Activated CD4-positive, alpha-beta T cell treated with anti-CD3 and anti-CD28 coated beads, Interleukin-2, amount 50 U/mL, for 48 hours (primary cell): ENCODE data around the gene PPP1R1A.

Source experiments
- DNase-seq, 2 experiments: peaks; one replicate each; pipeline ENCODE4 v3.0.0-alpha.2; 2020

The PPP1R1A gene

DNA sequence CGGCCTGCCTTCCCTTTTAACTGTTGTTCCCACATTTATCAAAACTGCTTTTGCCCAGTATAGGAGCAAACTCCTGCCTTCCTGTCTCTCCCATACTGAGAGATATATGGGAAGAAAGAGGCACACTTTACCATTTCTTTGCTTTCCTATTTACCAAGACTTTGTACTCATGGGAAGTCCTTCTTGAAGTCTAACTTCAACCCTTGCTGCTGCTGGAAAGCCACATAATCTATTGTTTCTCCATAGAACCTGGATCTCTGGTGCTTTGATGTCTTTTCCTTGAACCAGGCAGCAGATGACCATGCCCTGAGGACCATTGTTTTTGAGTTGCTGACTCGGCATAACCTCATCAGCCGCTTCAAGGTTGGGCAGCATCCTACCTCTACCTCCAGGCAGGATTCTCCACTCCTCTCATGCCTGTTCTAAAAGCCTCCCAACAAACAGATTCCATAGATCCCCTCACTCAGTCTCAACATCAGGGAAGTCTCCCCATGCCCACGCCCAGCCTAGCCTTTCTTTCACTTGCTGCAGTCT lies 18.4 kb downstream of the PPP1R1A start:
- DNase-seq: no peak

DNA sequence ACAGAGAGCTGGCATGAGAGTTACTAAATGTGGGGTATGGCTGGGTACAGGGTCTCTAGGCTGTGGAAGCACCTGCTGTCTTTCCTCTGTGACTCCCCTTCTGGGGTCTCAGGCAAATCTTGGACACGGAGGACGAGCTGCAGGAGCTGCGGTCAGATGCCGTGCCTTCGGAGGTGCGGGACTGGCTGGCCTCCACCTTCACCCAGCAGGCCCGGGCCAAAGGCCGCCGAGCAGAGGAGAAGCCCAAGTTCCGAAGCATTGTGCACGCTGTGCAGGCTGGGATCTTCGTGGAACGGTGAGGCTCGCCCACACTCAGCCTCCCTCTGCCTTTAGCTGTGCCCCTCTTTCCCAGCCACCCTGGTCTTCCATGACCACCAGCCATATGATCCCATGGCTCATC lies 19.4 kb downstream of the PPP1R1A start:
- DNase-seq: no peak

DNA sequence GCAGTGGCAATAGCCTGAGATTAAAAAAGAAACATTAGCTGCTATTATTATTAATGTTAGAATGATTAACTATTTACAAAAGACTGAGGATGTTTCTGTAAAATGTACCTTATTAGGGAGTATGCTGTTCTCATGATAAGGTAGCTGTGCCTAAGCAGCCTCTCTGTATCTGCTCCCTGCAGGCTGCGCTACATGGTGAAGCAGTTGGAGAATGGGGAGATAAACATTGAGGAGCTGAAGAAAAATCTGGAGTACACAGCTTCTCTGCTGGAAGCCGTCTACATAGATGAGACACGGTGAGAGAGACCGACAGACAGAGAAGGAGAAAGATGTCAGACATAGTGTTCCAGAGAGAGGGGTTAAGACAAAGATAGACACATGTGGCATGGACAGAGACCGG lies 21.7 kb downstream of the PPP1R1A start:
- no peak for DNase-seq

DNA sequence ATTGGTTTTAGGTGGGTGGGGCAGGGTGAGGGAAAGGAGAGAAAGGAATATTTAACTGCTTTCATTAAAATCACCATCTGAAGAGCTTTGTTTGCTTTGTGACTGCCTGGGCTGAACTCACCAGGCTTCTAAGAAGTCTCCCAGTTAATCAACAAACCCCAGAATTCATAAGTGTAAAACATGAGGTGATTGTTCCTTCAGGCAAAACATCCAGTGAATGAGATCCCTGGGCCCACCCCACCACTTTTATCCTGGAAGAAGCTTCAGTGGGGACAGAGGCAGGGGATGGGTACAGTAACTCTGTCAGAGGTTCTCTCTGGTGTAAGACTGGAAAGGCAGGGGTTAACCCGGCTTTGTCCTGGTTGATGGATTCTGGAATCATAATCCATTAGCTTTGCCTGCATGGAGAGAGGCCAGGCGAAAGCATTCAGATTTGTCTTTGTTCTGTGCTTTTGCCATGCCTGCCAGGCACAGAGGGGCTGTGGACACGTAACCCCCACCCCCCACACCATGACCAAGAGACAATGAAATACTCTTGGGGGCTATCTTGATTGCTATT lies 22.4 kb downstream of the PPP1R1A start:
- DNase-seq: no peak

DNA sequence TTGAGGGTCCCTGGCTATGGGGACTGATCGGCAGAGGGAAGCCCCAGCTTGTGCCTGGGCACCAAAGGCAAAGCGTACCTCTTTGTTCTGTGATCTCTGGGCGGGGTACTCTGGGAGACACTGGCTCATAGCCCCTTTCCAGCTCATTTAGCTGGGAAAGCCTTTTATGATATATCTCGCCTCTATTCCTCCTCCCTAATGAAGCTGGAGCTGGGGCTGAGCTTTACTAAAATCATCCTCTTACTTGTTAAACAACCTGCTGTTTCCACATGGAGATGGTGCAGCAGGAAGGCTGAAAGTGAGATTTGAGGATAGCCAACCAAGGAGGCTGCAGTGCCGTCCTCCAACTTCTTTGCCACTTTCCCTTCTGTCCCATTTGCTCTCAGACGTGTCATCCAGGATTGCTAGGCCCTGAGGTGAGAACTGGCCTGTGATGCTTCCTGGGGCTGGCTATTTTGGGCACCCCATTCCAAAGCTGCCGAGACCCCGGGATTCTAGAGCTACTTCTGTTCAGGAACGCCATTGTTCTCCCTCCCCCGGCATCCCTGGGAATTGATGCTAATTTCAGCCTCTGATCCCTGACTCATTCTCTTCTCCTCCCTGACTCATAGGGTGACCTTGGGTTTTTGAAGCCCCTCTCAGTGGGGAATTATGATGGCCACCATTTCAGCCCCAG lies 23.0 kb downstream of the PPP1R1A start:
- no peak for DNase-seq

DNA sequence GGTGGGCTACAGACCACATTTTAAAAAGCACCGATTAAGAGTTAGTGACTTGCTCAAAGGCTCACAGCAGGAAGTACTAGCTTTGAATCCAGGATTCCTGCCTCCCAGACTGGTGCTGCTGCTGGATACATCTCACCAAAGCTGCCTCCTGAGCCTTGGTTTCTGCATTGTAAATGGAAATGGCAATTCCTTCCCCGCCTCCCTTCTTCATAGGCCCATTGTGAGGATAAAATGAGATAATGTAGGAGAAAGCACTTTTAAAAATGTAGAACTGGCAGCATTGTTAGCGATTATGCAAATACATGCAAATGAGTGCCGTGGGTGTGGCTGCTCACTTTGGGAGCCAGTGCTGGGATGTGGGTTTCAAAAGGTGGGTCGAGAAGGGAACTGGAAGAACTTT lies 23.7 kb downstream of the PPP1R1A start:
- DNase-seq: no peak

DNA sequence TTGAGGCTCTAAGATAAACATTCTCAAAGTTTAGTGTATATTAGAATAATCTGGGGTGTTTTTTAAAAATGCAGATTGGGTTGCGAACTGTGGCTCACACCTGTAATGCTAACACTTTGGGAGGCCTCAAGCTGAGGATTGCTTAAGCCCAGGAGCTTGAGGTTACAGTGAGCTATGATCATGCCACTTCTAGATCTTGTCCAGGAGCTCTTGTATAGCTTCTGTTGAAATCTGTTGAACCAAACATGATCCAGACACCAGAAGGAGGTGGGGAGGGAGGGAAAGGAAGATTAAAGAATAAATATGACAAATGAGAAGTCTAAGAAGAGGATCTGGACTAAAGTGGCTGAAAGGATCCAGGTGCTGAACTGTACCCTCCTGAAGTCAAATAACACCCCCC lies 24.7 kb downstream of the PPP1R1A start:
- no peak for DNase-seq

DNA sequence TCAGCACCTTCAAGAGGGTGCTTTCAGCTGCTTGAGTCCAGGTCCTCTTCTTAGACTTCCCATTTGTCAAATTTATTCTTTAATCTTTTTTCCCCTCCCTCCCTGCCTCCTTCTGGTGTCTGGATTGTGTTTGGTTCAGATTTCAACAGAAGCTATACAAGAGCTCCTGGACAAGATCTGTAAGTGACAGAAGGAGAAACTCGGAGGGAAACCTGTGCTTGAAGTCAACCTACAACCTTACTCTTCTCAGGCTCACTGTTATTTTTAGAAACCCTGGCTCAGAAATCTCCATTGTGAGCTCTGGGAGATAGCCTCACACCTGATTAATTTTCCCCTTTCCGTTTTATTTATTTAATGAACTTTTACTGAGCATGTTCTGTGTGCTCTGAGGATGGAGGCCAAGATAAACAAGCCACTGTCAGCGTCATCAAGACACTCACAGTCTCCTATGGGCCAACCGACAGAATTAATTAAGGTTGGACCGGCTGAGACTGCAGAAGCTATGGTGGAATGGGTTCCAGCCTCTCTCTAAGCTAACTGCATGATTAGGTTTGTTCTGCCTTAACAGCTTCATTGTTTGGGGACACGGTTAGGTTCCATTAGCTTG lies 25.6 kb downstream of the PPP1R1A start:
- no peak for DNase-seq

DNA sequence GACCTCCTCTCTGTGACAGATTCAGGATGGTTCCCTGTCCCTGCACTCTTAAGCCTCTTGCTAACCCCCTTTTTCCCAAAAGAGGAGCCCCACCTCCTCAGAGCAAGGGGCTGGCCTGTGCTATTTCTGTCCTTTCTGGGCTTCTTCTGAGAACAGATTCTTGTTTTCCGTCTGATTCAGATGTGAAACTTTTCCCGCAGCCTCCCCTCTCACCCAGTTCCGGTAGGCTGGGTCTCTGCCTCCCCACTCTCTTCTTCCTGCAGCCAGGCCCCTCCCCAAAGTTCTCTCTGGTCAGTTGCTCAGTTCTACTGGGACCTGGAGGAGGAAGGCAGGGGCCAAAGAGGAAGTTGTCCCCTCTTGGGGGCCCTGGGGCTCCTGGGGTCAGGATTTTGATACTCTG lies 27.3 kb downstream of the PPP1R1A start:
- peak; percentile 41 to 51 for DNase-seq

DNA sequence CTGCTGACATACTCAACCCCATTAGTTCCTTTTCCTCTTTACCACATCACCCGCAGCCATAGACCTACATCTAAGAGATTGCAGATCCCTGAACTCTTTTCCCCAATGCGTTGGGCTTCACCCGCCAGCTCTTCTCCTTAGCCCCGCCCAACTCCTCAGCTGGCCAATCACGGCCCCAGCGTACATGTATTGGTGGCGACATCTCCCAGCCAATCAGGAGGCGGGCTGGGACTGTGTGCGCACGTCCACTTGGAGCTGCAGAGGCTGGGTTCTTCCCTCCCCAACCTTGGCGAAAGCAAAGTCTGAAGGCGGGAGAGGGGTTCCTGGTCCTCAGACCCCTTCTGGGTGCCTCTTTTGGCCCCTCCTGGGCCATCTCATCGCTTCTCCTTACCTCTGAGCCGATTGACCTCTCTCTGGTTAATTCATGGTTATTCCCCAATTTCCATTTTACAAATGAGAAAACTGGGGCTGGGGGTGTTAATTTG lies 28.0 kb downstream of the PPP1R1A start:
- DNase-seq: peak; percentile 84 to 88

DNA sequence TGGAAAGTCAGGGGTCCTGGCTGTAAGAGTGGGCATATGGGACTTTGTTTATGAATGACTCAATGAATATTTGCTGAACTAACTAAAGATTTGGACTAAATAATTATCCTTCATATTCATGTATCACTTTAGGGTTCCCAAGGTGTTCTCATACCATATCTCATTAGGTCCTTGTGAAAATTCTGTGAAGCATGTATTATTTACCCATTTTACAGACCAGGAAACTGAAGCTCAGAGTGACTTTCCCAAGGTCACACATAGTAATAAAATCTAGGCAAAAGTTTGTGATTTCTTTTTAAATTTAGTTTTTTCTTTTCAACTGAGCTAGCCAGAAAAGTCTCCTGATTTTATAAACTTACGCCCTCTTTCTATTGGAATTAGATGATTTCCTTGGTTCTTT lies 29.7 kb downstream of the PPP1R1A start:
- DNase-seq: no peak

DNA sequence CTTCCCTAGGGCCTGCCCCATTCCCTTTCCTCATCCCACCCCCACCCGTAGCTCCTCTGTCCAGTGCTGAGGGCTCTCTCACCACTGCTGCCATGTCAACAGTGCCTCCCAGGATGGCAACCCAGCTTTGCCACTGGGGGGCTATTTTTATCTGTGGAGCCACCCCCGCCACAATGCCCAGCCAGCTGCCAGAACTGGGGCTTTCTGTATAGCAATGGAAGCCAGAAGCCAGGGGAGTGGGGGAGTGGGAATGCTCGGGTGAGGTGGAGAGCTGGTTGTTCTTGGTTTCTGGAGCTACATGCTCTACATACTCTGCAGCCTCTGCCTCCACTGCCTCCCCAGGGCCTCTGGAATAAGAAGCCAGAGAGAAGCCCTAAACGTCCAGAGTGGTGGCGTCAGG lies 30.1 kb downstream of the PPP1R1A start:
- DNase-seq: no peak

DNA sequence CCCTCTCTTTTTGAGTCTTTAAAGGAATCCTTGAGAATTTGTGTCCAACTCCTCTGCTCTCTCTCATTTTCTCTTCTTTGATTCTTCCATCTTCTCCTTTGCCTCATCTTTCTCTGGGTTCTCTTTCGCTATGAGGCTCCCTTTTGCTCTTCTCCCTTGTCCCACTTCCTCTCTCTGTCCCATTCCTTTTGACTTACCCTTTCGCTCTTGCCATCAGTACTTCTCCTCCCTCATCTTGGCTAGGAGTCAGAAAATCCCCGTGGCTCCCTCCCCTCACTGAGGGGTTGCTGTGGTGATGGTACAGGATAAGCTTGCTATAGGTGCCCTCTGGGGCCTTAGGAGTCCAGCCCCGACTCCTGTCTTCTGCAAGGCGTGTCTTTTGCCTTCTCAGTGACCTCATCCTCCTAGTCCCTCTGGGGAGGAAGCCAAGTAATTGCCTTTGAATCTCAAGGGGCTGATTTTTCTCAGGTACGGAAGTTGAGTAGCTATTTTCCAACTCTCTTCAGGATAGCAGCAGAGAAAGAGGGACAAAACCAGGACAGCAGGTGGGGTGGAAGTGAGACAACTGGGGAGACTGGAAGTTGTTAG lies 32.7 kb downstream of the PPP1R1A start:
- DNase-seq: no peak

DNA sequence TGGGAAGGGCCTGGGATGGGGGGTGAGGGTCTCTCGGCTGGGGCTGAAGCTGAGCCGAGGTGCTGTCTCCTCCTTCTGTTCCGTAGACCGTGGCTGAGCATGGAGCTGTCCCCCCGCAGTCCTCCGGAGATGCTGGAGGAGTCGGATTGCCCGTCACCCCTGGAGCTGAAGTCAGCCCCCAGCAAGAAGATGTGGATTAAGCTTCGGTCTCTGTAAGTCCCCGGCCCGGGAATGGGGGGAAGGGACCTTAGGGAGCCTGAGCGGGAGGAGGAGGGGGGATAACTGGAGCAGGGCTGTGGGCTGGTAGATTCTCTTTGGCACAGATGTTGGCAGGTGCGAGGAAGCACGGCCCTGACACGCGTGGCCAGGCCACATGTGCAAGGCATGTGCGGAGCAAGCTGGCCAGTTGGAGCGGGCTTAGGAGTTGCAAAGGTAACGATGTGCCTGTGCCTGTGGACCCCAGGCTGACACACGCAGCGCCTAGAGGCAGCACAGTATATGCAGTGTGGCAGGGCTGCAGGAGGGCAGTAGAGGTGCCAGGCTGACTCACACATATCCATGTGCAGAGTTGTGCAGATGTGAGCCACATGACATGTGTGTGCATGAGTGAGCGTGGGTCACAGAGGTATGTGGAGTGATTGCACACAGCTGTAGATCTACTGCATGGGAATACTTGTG lies 38.5 kb downstream of the PPP1R1A start:
- DNase-seq: peak; percentile 24 to 46

DNA sequence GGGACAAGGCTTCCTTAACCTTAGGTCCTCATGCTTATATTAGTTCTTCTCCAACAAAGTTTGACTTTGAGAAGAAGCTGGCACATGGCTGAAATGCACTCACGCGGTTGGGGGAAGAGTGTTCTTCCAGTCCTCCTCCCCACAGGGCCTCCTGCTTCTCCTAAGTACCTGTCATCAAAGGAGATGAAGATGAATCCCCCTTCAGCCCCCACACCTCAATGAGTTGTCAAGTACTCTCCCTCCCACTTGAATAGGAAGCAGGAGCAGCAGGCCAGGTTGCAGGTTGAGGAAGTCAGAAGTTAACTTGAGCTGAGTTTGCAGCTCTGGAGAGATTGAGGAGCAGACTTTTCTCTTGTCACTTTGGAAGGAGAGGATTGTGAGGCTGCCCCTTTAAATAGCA lies 41.9 kb downstream of the PPP1R1A start:
- no peak for DNase-seq

DNA sequence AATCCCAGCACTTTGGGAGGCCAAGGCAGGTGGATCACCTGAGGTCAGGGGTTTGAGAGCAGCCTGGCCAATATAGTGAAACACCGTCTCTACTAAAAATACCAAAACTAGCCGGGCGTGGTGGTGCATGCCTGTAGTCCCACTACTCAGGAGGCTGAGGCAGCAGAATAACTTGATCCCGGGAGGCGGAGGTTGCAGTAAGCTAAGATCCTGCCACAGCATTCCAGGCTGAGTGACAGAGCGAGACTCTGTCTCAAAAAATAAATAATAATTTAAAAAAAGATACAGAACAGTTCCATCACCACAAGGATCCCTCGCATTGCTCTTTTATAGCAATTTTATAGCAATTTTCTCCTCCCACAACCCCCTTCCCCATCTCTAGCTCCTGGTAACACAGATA lies 43.7 kb downstream of the PPP1R1A start:
- no peak for DNase-seq

DNA sequence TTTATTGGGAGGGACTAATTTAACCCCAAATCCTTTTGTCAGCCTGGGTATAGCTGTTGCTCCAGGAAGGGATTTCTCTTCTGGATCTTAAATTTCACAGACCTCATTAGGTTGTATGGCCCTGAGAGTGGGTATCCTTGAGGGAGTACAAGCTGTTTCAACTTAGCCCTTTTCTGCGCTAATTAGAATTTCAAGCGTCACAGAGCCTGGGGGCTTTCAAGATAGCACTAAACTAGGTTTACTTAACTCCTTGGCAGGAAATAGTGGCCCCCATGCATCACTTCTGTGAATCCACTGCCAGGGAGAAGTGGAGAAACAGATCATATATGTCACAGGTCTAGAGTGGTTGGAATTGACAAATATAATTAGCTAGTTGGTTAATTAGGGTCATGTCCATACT lies 44.9 kb downstream of the PPP1R1A start:
- no peak for DNase-seq

DNA sequence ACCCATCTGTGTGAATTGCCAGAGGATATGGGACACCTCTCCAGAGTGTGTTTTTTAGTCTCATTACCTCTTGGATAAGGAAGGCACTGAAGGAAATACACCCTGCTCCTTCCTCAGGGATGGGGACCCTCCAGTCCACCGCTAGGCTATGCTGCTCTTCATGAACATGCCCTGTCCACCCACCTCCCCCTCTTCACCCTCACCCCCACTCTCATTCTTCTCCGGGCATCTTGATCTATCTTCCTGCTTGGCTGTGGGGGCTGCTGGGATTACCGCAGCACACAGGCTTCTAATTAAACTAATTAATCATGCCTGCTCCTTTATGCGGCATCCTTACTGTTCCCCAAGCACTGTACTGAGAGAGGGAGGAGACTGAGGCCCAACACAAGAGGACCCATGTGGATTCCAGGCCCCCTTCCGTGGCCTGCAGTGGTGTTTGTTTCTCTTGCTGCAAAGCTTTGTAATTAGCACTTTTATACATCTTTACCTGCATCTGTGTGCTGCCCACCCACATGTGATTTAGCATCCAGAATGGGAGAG lies 46.6 kb downstream of the PPP1R1A start:
- no peak for DNase-seq

DNA sequence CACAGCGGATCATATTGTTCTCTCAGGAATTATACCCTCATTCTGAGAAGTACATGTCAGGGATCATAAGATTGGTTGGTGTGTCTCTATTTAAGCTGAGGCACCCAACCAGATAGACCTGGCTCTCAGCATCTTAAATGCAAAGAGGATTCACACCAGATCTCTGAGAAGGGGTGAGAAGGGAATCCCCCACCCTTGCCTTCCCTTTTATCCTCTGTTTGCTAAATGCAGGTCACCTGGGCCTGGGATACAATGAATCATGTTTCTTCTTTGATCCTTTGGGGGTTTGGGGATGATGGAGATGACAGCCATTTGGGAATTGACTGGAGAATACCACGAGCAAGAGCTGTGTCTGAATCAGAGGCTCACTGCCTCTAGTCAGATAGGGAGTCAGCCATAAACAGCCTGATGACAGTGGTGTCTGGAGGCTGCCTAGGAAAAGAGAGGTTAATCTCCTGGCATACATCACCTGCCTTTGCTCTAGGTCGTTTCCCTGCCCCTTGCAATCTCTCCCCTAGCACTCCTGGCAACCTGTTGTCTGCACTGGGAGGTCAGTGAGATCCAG lies 50.2 kb downstream of the PPP1R1A start:
- no peak for DNase-seq

DNA sequence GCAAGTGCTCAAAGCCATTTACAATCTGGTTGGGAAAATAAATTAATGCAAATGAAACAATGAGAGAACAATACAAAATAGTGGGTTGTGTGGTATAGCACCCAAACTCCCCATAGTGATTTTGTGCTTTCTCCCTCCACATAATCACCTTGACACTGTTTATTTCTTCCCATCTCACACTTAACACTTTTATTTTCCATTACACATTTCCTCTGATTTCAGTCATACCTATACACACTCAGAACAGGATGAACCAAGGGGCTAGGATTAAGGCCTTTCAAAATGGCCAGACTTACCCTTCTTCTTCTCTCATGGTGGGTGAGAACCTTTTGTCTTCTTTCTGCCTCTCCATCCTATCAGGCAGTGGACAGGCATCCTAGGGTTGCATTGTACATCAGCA lies 53.0 kb downstream of the PPP1R1A start:
- no peak for DNase-seq

DNA sequence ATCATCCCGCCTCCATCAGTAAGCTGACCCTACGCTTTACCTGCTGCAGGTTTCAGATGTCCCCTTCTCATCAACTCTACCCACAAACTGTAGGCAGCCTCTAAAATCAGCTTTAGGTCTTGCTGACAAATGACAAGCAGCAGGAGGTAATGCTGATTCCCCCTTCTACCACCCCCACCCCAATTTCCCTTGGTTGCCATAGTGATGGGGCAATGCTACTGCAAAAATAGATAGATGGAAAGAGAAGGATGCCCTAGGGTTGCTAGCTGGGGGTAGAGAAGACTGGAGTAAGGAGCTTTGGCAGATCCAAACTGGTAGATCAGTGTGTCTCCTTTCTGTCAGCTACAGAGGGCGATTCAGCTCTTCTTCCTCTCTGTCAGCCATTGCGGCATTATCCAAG lies 58.9 kb downstream of the PPP1R1A start:
- no peak for DNase-seq
